Measurements from ENCODE around the gene TXNDC11. TPM values are rescaled to one million over a fixed set of nuclear protein-coding genes. Genes with fewer than 3 reads are reported as not detected.

TXNDC11 gene
- total RNA-seq, 2 experiments from 2014 or later, result 30.7 to 38.3 TPM

- peaks cover 22% of the 10 kb centered on the region for H3K36me3 Mint-ChIP-seq
Measured at GRCh38 chr16:11677959-11678881, 64.4 kb downstream of the TXNDC11 start.

GRCh38 chr16:11677451-11677951 is 65.2 kb downstream of the TXNDC11 start:
- POLR2A ChIA-PET, result interaction anchor here (0.6 to 1.2 kb wide), 3 partner anchors 11 to 204 kb away, joined by 3 read pairs; no protein-coding TSS in a partner anchor
- DNase-seq, result peak; percentile 27
- Mint-ChIP-seq H3K9me3 (no peaks in the 10 kb centered on the region), H3K4me3 (no peak overlapping the region), H3K4me1 (peaks cover 63% of the 10 kb centered on the region), H3K27ac (no peak overlapping the region), H3K36me3 (peaks cover 20% of the 10 kb centered on the region), H3K27me3 (no peaks in the 10 kb centered on the region)
- no peak for ATAC-seq (ENCODE audit: low read depth)

More at GRCh38 chr16:11677959-11678881, 64.4 kb downstream of the TXNDC11 start:
- DNase-seq, result peak; percentile 26
- no peak for ATAC-seq (ENCODE audit: low read depth)
- peak overlapping the region; percentile 33 for H3K4me3 Mint-ChIP-seq
- peaks cover 62% of the 10 kb centered on the region for H3K4me1 Mint-ChIP-seq
- no peaks in the 10 kb centered on the region for H3K27me3 Mint-ChIP-seq
- POLR2A ChIA-PET, result interaction anchor here (0.6 to 1.2 kb wide), 3 partner anchors 10 to 204 kb away, joined by 3 read pairs; no protein-coding TSS in a partner anchor
- H3K27ac Mint-ChIP-seq, result peak overlapping the region; percentile 64
- H3K9me3 Mint-ChIP-seq, result no peaks in the 10 kb centered on the region

- no peak overlapping the region for H3K4me3 Mint-ChIP-seq
- H3K27ac Mint-ChIP-seq, result no peak overlapping the region
- POLR2A ChIA-PET, result no interaction called here
Measured at GRCh38 chr16:11676799-11677198, 65.9 kb downstream of the TXNDC11 start.

GRCh38 chr16:11675561-11676511 is 66.8 kb downstream of the TXNDC11 start:
- Mint-ChIP-seq H3K27me3 (no peaks in the 10 kb centered on the region), H3K27ac (peak overlapping the region; percentile 21), H3K4me3 (no peak overlapping the region), H3K9me3 (no peaks in the 10 kb centered on the region), H3K4me1 (peaks cover 61% of the 10 kb centered on the region), H3K36me3 (peaks cover 17% of the 10 kb centered on the region)
- no peak for ATAC-seq (ENCODE audit: low read depth)
- POLR2A ChIA-PET, result interaction anchor here (0.7 kb wide), 1 partner anchor 7 kb away, joined by 4 read pairs; no protein-coding TSS in a partner anchor
- DNase-seq, result peak; percentile 26

More at GRCh38 chr16:11676799-11677198, 65.9 kb downstream of the TXNDC11 start:
- H3K27me3 Mint-ChIP-seq, result no peaks in the 10 kb centered on the region
- H3K36me3 Mint-ChIP-seq, result peaks cover 20% of the 10 kb centered on the region
- no peaks in the 10 kb centered on the region for H3K9me3 Mint-ChIP-seq
- ATAC-seq (ENCODE audit: low read depth) (no peak), DNase-seq (peak; percentile 27)
- peaks cover 64% of the 10 kb centered on the region for H3K4me1 Mint-ChIP-seq

GRCh38 chr16:11674818-11675560 is 67.7 kb downstream of the TXNDC11 start:
- POLR2A ChIA-PET, result interaction anchor here (0.6 to 0.7 kb wide), 2 partner anchors 8 to 15 kb away, joined by 4 to 5 read pairs; no protein-coding TSS in a partner anchor
- no peak overlapping the region for H3K4me3 Mint-ChIP-seq
- H3K27ac Mint-ChIP-seq, result no peak overlapping the region
- ATAC-seq (ENCODE audit: low read depth), result no peak
- H3K36me3 Mint-ChIP-seq, result peaks cover 18% of the 10 kb centered on the region
- peaks cover 63% of the 10 kb centered on the region for H3K4me1 Mint-ChIP-seq
- no peaks in the 10 kb centered on the region for H3K27me3 Mint-ChIP-seq
- H3K9me3 Mint-ChIP-seq, result no peaks in the 10 kb centered on the region
- DNase-seq, result no peak

- Mint-ChIP-seq H3K4me3 (no peak overlapping the region), H3K27ac (no peak overlapping the region), H3K36me3 (peaks cover 15% of the 10 kb centered on the region), H3K27me3 (no peaks in the 10 kb centered on the region), H3K9me3 (no peaks in the 10 kb centered on the region), H3K4me1 (peaks cover 62% of the 10 kb centered on the region)
- POLR2A ChIA-PET, result interaction anchor here (0.6 kb wide), 1 partner anchor 14 kb away, joined by 5 read pairs; no protein-coding TSS in a partner anchor
- DNase-seq (no peak), ATAC-seq (ENCODE audit: low read depth) (no peak)
Measured at GRCh38 chr16:11674001-11674817, 68.4 kb downstream of the TXNDC11 start.

- POLR2A ChIA-PET, result no interaction called here
- DNase-seq (no peak), ATAC-seq (ENCODE audit: low read depth) (no peak)
- Mint-ChIP-seq H3K4me3 (peak overlapping the region; percentile 76), H3K27me3 (no peaks in the 10 kb centered on the region), H3K4me1 (peaks cover 60% of the 10 kb centered on the region), H3K27ac (peak overlapping the region; percentile 93), H3K36me3 (peaks cover 12% of the 10 kb centered on the region), H3K9me3 (no peaks in the 10 kb centered on the region)
Measured at GRCh38 chr16:11673091-11674000, 69.3 kb downstream of the TXNDC11 start.

GRCh38 chr16:11672206-11673090 is 70.2 kb downstream of the TXNDC11 start:
- DNase-seq, result no peak
- Mint-ChIP-seq H3K4me3 (peak overlapping the region; percentile 76), H3K27me3 (no peaks in the 10 kb centered on the region), H3K36me3 (peaks cover 6% of the 10 kb centered on the region), H3K4me1 (peaks cover 51% of the 10 kb centered on the region), H3K9me3 (no peaks in the 10 kb centered on the region), H3K27ac (peak overlapping the region; percentile 93)
- POLR2A ChIA-PET, result interaction anchor here (2.2 kb wide), 1 partner anchor 70 kb away, joined by 10 read pairs; the partner anchor contains the start of gene TXNDC11
- ATAC-seq (ENCODE audit: low read depth), result peak; percentile 12

- H3K9me3 Mint-ChIP-seq, result no peaks in the 10 kb centered on the region
- H3K27ac Mint-ChIP-seq, result peak overlapping the region; percentile 96
- H3K4me3 Mint-ChIP-seq, result peak overlapping the region; percentile 76
- ATAC-seq (ENCODE audit: low read depth) (no peak), DNase-seq (no peak)
- POLR2A ChIA-PET, result interaction anchor here (0.5 to 2.2 kb wide), 2 partner anchors 71 to 78 kb away, joined by 3 to 10 read pairs; partner anchors contain the start of gene TXNDC11
- peaks cover 4% of the 10 kb centered on the region for H3K36me3 Mint-ChIP-seq
- no peaks in the 10 kb centered on the region for H3K27me3 Mint-ChIP-seq
- H3K4me1 Mint-ChIP-seq, result peaks cover 45% of the 10 kb centered on the region
Measured at GRCh38 chr16:11671676-11672075, 71.0 kb downstream of the TXNDC11 start.

GRCh38 chr16:11671271-11671670 is 71.4 kb downstream of the TXNDC11 start:
- no peak for ATAC-seq (ENCODE audit: low read depth)
- peak overlapping the region; percentile 88 for H3K4me3 Mint-ChIP-seq

More at GRCh38 chr16:11671271-11671670, 71.4 kb downstream of the TXNDC11 start:
- peak overlapping the region; percentile 96 for H3K27ac Mint-ChIP-seq
- H3K9me3 Mint-ChIP-seq, result no peaks in the 10 kb centered on the region
- no peaks in the 10 kb centered on the region for H3K27me3 Mint-ChIP-seq
- H3K4me1 Mint-ChIP-seq, result peaks cover 45% of the 10 kb centered on the region
- no peak for DNase-seq
- POLR2A ChIA-PET, result interaction anchor here (0.5 to 2.2 kb wide), 2 partner anchors 71 to 78 kb away, joined by 3 to 10 read pairs; partner anchors contain the start of gene TXNDC11
- H3K36me3 Mint-ChIP-seq, result peaks cover 1% of the 10 kb centered on the region
